Measurements from ENCODE around the gene ZBTB4.

DNA sequence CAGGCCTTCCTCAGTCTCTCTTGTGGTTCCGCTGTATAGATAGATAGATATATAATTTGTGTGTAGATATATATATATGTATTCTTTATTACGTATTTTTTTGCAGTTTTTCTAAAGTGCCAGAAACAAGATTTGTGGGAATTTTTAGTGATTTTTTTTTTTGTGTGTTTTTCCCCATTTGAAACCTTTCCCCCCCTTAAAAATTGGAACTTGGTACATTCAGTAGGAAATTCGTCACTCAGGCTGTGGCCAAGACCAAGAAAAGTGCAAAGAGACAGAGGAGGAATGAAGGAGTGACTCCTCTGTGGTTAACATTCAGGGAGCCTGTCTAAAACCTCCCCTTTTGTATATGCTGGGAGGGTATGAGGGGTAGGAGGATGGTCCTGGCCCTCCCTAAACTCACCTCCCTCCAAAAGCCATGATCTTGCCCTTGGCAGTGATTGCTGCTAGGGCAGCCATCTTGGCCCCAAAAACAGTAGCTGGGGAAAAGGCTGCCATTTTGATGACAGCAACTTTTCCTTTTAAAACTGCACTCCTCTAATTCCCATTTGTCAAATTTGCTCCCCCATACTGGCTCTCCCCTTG is 19.4 kb downstream of the ZBTB4 start:
- TF ChIP-seq, protein P1, sequence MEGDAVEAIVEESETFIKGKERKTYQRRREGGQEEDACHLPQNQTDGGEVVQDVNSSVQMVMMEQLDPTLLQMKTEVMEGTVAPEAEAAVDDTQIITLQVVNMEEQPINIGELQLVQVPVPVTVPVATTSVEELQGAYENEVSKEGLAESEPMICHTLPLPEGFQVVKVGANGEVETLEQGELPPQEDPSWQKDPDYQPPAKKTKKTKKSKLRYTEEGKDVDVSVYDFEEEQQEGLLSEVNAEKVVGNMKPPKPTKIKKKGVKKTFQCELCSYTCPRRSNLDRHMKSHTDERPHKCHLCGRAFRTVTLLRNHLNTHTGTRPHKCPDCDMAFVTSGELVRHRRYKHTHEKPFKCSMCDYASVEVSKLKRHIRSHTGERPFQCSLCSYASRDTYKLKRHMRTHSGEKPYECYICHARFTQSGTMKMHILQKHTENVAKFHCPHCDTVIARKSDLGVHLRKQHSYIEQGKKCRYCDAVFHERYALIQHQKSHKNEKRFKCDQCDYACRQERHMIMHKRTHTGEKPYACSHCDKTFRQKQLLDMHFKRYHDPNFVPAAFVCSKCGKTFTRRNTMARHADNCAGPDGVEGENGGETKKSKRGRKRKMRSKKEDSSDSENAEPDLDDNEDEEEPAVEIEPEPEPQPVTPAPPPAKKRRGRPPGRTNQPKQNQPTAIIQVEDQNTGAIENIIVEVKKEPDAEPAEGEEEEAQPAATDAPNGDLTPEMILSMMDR (IDR thresholded peaks at IDR 0.05) = no peak
- no peak for TF ChIP-seq POLR2A (IDR thresholded peaks at IDR 0.05)
